Measurements from ENCODE around the gene MGLL. TPM values are rescaled to one million over a fixed set of nuclear protein-coding genes. Genes with fewer than 3 reads are reported as not detected.
A peak's percentile ranks its signal among the peaks of the same experiment; 100 is the strongest.

Gene MGLL
- total and polyA plus RNA-seq, 7 donors, result 24.7 to 220 (median 46.8) TPM

- Histone ChIP-seq H3K4me3 (no peak overlapping the region), H3K27me3 (no peaks in the 10 kb centered on the region), H3K9me3 (no peaks in the 10 kb centered on the region), H3K27ac (peak overlapping the region; percentile 66 to 85 (median 80)), H3K36me3 (no peaks in the 10 kb centered on the region), H3K4me1 (peaks cover 0 to 75% (median 52%) of the 10 kb centered on the region in 4 donors)
- WGBS, 2 donors, result 95 to 96% methylated on average over 10 of the region's 10 CpGs
- DNase-seq, result no peak
- TF ChIP-seq POLR2A (IDR thresholded peaks at IDR 0.05), result no peak
- no peak for TF ChIP-seq POLR2AphosphoS5 (IDR thresholded peaks at IDR 0.05)
- no peak for TF ChIP-seq EP300 (IDR thresholded peaks at IDR 0.05)
- TF ChIP-seq CTCF (IDR thresholded peaks at IDR 0.05), result no peak
- intact Hi-C loops (cut with DNase I), result no loop called here
Observed at GRCh38 chr3:127776347-127776746, 46.0 kb downstream of the MGLL start.

DNA sequence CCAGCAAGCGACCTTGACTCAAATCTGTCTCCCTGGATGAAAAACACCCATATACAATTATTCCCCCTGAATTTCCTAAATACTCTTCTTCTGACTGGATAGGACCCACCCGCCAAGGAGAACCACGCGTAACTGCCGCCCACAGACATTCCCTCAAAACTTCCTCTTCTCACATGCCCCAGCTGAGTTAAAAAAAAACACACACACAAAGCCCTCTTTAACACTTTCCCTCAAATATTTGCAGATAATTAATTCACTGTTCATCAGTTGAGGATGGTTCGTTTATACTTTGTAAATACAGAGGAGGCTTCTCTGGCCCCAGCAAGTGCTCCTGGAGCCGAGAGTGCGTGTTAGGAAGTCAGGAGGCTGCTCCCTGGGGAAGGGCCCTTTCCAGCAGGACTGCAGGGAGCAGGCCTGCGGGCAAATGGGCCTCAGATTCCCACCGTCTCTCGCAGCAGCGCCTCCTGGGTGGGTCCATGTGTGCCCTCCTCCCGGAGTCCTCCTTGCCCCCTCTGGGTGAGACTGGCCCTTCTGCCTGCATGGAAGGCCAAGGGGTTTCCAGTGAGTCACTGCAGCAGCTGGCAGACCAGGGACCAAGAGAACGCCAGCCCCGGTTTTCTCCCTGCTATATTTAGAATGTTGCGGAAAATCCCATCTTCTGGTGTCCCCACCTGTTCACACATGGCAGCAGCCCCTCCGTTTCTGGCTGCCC, 46.8 kb downstream of the MGLL start:
- H3K27ac ChIP-seq, result peak overlapping the region; percentile 66 to 85 (median 80)
- peaks cover 0 to 68% (median 44%) of the 10 kb centered on the region in 4 donors for H3K4me1 ChIP-seq
- no peaks in the 10 kb centered on the region for H3K9me3 ChIP-seq
- no peaks in the 10 kb centered on the region for H3K36me3 ChIP-seq
- 37 to 69% methylated on average over 17 of the region's 17 CpGs for WGBS, 2 donors
- TF ChIP-seq POLR2A (IDR thresholded peaks at IDR 0.05) (no peak), EP300 (IDR thresholded peaks at IDR 0.05) (no peak), POLR2AphosphoS5 (IDR thresholded peaks at IDR 0.05) (no peak), CTCF (IDR thresholded peaks at IDR 0.05) (no peak)
- DNase-seq, result peak; percentile 81
- H3K27me3 ChIP-seq, result no peaks in the 10 kb centered on the region
- intact Hi-C loops (cut with DNase I), result no loop called here
- H3K4me3 ChIP-seq, result no peak overlapping the region

GRCh38 chr3:127774647-127775046, 47.7 kb downstream of the MGLL start:
- intact Hi-C loops (cut with DNase I), result no loop called here
- no peak for DNase-seq
- peaks cover 0 to 60% (median 35%) of the 10 kb centered on the region in 4 donors for H3K4me1 ChIP-seq
- no peaks in the 10 kb centered on the region for H3K27me3 ChIP-seq
- WGBS, 2 donors, result 78 to 85% methylated on average over 6 of the region's 6 CpGs
- no peak for TF ChIP-seq POLR2AphosphoS5 (IDR thresholded peaks at IDR 0.05)
- no peak for TF ChIP-seq POLR2A (IDR thresholded peaks at IDR 0.05)
- no peak for TF ChIP-seq CTCF (IDR thresholded peaks at IDR 0.05)
- peak overlapping the region; percentile 66 to 85 (median 80) for H3K27ac ChIP-seq
- H3K36me3 ChIP-seq, result no peaks in the 10 kb centered on the region
- no peak overlapping the region for H3K4me3 ChIP-seq
- H3K9me3 ChIP-seq, result no peaks in the 10 kb centered on the region

- H3K27me3 ChIP-seq, result no peaks in the 10 kb centered on the region
- H3K4me1 ChIP-seq, result peaks cover 0 to 62% (median 30%) of the 10 kb centered on the region in 4 donors
- H3K27ac ChIP-seq, result peak overlapping the region in 1 of 4 donors; percentile 85
- H3K36me3 ChIP-seq, result no peaks in the 10 kb centered on the region
- H3K4me3 ChIP-seq, result no peak overlapping the region
- 88 to 92% methylated on average over 8 of the region's 8 CpGs for WGBS, 2 donors
- DNase-seq, result no peak
- H3K9me3 ChIP-seq, result no peaks in the 10 kb centered on the region
- intact Hi-C loops (cut with DNase I), result no loop called here
- no peak for TF ChIP-seq CTCF (IDR thresholded peaks at IDR 0.05)
- no peak for TF ChIP-seq POLR2A (IDR thresholded peaks at IDR 0.05)
- TF ChIP-seq EP300 (IDR thresholded peaks at IDR 0.05), result no peak
- TF ChIP-seq POLR2AphosphoS5 (IDR thresholded peaks at IDR 0.05), result no peak
Observed at GRCh38 chr3:127773752-127774395, 48.4 kb downstream of the MGLL start.
